Mononuclear cell (primary cell): Measurements from ENCODE around the gene MPL. TPM values are rescaled to one million over a fixed set of nuclear protein-coding genes. Genes with fewer than 3 reads are reported as not detected.

Source experiments
- H3K27me3 ChIP-seq: 2 replicates; pipeline ENCODE4 v1.6.0; 2011; ENCODE audit warnings: low read length, control low read depth; ENCODE audit not compliant: insufficient read depth
- H3K4me1 ChIP-seq: 2 replicates; pipeline ENCODE4 v1.5.1; 2011; ENCODE audit warnings: mild to moderate bottlenecking, low read length, control low read depth; ENCODE audit not compliant: insufficient read depth
- H3K4me3 ChIP-seq: 2 replicates; pipeline ENCODE4 v1.5.1; 2011; ENCODE audit warnings: mild to moderate bottlenecking, low read length, moderate library complexity
- H3K9me3 ChIP-seq: 2 replicates; pipeline ENCODE4 v1.5.1; 2011; ENCODE audit warnings: low read depth, mild to moderate bottlenecking, control low read depth, low read length
- total RNA-seq: library from RNA; depleted of rRNA; stranded (reverse); fragments of >200 nt; gene quantifications from one replicate; pipeline ENCODE4 v1.2.3, GENCODE V29; 2012

The MPL gene
- total RNA-seq, 1 donor, result 2.3 TPM

GRCh38 chr1:43314233-43314632, 23.4 kb upstream of the MPL start:
- Histone ChIP-seq H3K27me3 (no peaks in the 10 kb centered on the region), H3K9me3 (no peaks in the 10 kb centered on the region), H3K4me3 (no peak overlapping the region)

GRCh38 chr1:43315481-43315880, 22.1 kb upstream of the MPL start:
- H3K4me3 ChIP-seq, result no peak overlapping the region
- no peaks in the 10 kb centered on the region for H3K4me1 ChIP-seq
- H3K9me3 ChIP-seq, result no peaks in the 10 kb centered on the region
- H3K27me3 ChIP-seq, result no peaks in the 10 kb centered on the region

More at GRCh38 chr1:43314233-43314632, 23.4 kb upstream of the MPL start:
- H3K4me1 ChIP-seq, result no peaks in the 10 kb centered on the region

- no peaks in the 10 kb centered on the region for H3K9me3 ChIP-seq
- no peaks in the 10 kb centered on the region for H3K27me3 ChIP-seq
- no peak overlapping the region for H3K4me3 ChIP-seq
- H3K4me1 ChIP-seq, result no peaks in the 10 kb centered on the region
These were observed 21.5 kb upstream of the MPL start for GRCh38 chr1:43315963-43316737.

DNA sequence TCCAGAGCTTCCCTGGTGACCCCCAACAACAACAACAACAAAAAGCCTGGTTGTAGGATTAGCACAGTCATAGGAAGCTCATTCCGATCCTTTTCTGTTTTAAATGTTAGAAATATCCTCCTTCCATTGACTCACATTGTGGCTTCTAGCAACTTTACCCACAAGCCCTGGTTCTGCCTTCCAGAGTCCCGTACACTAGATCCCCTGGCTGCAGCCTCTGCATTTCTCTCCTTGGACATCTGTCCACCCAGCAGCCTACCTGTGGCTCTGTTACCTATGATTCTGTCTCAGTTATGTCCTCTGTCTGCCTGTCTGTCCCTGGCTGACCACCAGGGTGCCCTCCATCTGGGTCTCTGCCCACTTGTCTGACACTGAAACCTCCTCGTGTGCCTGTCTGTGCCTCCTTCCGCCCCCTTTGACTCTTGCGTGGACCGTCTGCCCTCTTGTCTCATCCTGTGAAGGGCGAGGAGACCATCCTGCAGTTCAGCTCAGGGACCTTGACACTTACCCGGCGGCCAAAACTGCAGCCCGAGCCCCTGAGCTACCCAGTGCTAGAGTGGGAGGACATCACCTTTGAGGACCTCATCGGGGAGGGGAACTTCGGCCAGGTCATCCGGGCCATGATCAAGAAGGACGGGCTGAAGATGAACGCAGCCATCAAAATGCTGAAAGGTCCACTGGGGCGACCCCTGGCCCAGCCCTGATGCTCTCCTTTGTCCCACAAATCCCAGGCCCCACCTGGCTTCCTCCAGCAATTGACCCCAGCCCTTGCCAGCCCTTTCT, 20.7 kb upstream of the MPL start:
- Histone ChIP-seq H3K9me3 (no peaks in the 10 kb centered on the region), H3K4me3 (no peak overlapping the region), H3K27me3 (no peaks in the 10 kb centered on the region), H3K4me1 (no peaks in the 10 kb centered on the region)

GRCh38 chr1:43317817-43318471, 19.7 kb upstream of the MPL start:
- no peak overlapping the region for H3K4me3 ChIP-seq
- H3K9me3 ChIP-seq, result no peaks in the 10 kb centered on the region
- H3K4me1 ChIP-seq, result no peaks in the 10 kb centered on the region
- H3K27me3 ChIP-seq, result no peaks in the 10 kb centered on the region

DNA sequence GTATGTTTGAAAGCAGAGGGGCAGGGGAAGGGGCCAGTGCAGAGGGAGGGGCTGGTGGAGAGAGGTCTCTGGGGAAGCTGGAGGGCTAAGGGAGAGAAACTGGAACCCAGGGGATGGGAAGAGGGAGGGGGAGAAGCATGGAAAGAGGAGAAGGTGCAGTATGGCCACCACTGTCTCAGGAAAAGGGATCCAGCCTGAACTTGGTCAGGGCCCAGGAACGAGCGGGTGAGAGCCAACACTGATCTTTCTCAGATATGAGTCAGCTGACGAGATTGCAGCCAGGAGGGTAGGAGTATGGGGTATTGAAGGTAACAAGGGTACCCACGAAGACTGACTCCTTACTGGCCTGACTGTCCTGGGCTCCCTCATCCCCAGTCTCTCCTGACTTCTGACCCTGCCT, 18.8 kb upstream of the MPL start:
- Histone ChIP-seq H3K4me3 (no peak overlapping the region), H3K4me1 (no peaks in the 10 kb centered on the region), H3K9me3 (no peaks in the 10 kb centered on the region), H3K27me3 (no peaks in the 10 kb centered on the region)

DNA sequence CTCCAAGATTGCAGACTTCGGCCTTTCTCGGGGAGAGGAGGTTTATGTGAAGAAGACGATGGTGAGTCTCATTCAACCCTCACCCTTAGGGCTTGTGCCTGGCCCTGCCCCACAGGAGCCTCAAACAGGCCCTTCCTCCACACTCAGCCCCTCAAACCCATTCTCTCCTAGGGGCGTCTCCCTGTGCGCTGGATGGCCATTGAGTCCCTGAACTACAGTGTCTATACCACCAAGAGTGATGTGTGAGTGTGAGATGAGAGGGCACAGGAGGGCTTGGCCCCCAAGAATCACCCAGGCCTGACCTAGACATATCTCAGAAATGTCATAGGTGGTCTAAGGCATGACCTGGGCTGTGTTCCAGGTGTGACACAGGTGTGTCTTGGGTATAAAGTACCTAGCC, 18.3 kb upstream of the MPL start:
- Histone ChIP-seq H3K4me3 (no peak overlapping the region), H3K4me1 (no peaks in the 10 kb centered on the region), H3K27me3 (no peaks in the 10 kb centered on the region), H3K9me3 (no peaks in the 10 kb centered on the region)

DNA sequence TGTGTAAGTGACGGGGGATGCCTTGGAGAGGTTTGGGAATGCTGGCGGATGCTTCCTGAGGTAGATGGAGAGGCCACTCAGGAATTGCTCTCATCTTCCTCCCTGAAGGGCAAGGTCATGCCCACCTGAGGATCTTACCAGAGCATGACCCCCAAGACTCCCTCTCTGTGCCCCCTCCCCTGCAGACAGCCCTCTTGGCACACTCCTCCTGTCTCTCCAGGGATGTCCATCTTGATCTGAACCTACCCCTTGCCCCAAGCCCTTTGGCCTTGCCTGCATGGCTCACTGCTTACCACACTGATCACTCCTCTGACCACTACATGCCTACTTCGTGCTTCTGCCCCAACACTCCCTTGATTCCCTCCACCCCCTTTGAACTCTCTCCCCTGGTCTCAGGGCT, 17.9 kb upstream of the MPL start:
- Histone ChIP-seq H3K4me3 (no peak overlapping the region), H3K4me1 (no peaks in the 10 kb centered on the region), H3K9me3 (no peaks in the 10 kb centered on the region), H3K27me3 (no peaks in the 10 kb centered on the region)

- H3K27me3 ChIP-seq, result no peaks in the 10 kb centered on the region
- no peaks in the 10 kb centered on the region for H3K4me1 ChIP-seq
- H3K9me3 ChIP-seq, result no peaks in the 10 kb centered on the region
- no peak overlapping the region for H3K4me3 ChIP-seq
These were observed 16.2 kb upstream of the MPL start for GRCh38 chr1:43321331-43321891.

- Histone ChIP-seq H3K4me3 (no peak overlapping the region), H3K9me3 (no peaks in the 10 kb centered on the region), H3K27me3 (no peaks in the 10 kb centered on the region), H3K4me1 (no peaks in the 10 kb centered on the region)
These were observed 15.1 kb upstream of the MPL start for GRCh38 chr1:43322506-43322905.

DNA sequence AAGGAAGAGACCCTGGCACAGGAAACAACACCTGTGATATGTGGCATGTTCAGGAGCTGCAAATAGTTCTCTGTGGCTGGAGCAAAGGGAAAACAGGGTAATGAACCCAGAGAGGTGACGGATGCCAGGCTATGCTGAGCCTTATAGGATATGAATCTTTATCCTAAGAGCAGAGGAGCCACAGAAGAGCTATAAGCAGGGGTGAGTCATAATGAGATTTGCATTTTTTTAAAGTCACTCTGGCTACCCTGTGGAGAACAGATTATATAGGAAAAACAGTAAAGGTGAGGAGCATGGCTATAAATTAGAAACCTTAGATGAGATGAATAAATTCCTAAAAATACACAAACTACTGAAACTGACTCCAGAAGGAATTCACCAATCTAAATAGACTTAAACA, 12.8 kb upstream of the MPL start:
- Histone ChIP-seq H3K9me3 (no peaks in the 10 kb centered on the region), H3K27me3 (no peaks in the 10 kb centered on the region), H3K4me3 (no peak overlapping the region), H3K4me1 (peaks cover 3% of the 10 kb centered on the region)

- Histone ChIP-seq H3K27me3 (no peaks in the 10 kb centered on the region), H3K9me3 (no peaks in the 10 kb centered on the region), H3K4me1 (peaks cover 8% of the 10 kb centered on the region), H3K4me3 (no peak overlapping the region)
These were observed 12.2 kb upstream of the MPL start for GRCh38 chr1:43325381-43325780.

DNA sequence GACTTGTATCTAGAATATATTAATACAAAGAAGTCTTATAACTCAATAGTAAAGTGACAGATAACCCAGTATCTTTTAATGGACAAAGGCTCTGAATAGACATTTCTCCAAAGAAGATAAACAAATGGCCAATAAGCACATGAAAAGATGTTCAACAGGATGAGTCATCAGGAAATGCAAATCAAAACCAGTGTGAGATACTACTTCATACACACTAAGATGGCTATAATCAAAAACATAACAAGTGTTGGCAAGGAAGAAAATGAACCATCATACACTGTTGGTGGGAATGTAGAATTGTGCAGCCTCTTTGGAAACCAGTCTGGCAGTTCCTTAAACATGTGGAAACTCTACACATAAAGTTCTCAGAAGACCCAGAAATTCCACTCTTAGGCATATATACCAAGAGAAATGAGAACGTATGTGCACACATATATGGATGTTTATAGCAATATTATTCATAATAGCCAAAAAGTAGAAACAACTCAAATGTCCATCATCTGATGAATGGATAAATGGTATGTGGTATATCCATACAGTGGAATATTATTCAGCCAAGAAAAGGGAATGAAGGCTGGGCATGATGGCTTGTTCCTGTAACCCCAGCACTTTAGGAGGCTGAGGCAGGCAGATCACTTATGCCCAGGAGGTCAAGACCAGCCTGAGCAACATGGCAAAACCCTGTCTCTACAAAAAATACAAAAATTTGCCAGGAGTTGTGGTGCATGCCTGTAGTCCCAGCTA, 9.9 kb upstream of the MPL start:
- Histone ChIP-seq H3K9me3 (no peaks in the 10 kb centered on the region), H3K4me3 (no peak overlapping the region), H3K27me3 (no peaks in the 10 kb centered on the region), H3K4me1 (peaks cover 9% of the 10 kb centered on the region)

DNA sequence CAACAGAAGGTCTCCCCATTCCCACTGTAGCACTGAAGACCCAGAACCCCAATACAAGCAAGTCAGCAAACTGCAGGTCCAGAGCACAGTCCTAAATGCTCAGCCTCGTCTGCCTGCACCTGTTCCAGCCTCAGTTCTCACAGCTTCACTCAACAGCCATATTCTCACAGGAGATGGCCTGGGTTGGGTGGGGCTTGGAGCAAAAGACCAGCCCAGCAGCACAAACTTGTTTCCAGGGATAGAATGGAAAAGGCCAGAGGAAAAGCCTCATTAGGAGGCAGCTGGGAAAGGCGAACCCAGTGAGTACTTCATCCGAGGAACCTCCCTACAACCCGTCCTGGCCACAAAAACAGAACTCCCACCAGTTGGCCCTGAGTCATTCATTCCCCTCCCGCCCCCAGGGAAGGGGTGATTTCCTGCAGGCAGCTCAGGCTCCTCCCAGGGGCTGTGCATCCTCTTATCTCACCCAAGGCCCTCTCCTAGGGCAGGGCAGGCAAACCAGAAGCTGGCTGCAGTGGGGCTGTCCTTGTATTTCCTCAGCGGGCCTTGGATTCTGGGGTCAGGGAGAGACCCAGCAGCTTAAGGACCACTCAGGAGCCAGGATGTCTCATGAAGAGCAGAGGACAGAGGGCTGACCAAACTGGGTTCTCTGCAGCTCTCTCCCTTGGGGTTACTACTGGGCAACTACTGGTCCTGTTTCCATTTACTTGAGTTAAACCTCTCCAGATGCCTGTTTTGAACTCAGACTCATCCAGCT, 7.4 kb upstream of the MPL start:
- H3K9me3 ChIP-seq, result no peaks in the 10 kb centered on the region
- H3K4me3 ChIP-seq, result no peak overlapping the region
- peaks cover 9% of the 10 kb centered on the region for H3K4me1 ChIP-seq
- H3K27me3 ChIP-seq, result no peaks in the 10 kb centered on the region
